Upper lobe of right lung (tissue), 1 donor: Measurements from ENCODE around the gene PRKN. TPM values are rescaled to one million over a fixed set of nuclear protein-coding genes. Genes with fewer than 3 reads are reported as not detected.

Source experiments
- ATAC-seq: fragments of 200-7000 bp; cut with Tn5 transposase; one replicate; pipeline ENCODE4 v1.9.1; 2020; ENCODE audit warnings: mild to moderate bottlenecking, moderate library complexity
- DNase-seq: peaks from one replicate; pipeline ENCODE4 v3.0.0-alpha.2; 2020
- H3K27ac ChIP-seq: fragments of 200-600 bp; one replicate; pipeline ENCODE4 v1.8.0; 2022
- H3K27me3 ChIP-seq: fragments of 200-600 bp; one replicate; pipeline ENCODE4 v1.8.0; 2022; ENCODE audit warnings: mild to moderate bottlenecking
- H3K36me3 ChIP-seq: fragments of 200-600 bp; one replicate; pipeline ENCODE4 v1.8.0; 2022
- H3K4me1 ChIP-seq: fragments of 200-600 bp; one replicate; pipeline ENCODE4 v1.8.0; 2022
- H3K4me3 ChIP-seq: fragments of 200-600 bp; one replicate; pipeline ENCODE4 v1.8.0; 2022; ENCODE audit warnings: mild to moderate bottlenecking
- H3K9me3 ChIP-seq: fragments of 200-600 bp; one replicate; pipeline ENCODE4 v1.8.0; 2022
- CTCF ChIP-seq: fragments of 200-600 bp; IDR thresholded peaks from one replicate; pipeline ENCODE4 v1.8.0; 2022; ENCODE audit warnings: antibody characterized with exemption
- intact Hi-C: fragments of 100-400 bp; cut with DNase I; formaldehyde crosslinking; loops from one replicate; pipeline ENCODE4 v1.11.0; 2022
- total RNA-seq: library from RNA; stranded (reverse); fragmentation: NEBNext Ultra II Directional; extraction: Animal tissue kit (Norgen Biotek cat#: 25700); gene quantifications from one replicate; pipeline ENCODE4 v1.2.1, GENCODE V29; 2021
- donor health status: DM: no; HTN: yes; CAD: no; lungs with severe emphysema.

PRKN gene
- total RNA-seq, 1 donor from 2014 or later = 2.7 TPM

- no peak overlapping the region for H3K27ac ChIP-seq
- intact Hi-C loops = no loop called here
- no peaks in the 10 kb centered on the region for H3K4me1 ChIP-seq
- no peaks in the 10 kb centered on the region for H3K36me3 ChIP-seq
- H3K4me3 ChIP-seq = no peak overlapping the region
- H3K9me3 ChIP-seq = no peaks in the 10 kb centered on the region
- no peak for ATAC-seq
- no peak for TF ChIP-seq CTCF
- no peaks in the 10 kb centered on the region for H3K27me3 ChIP-seq
- DNase-seq = no peak
Observed at GRCh38 chr6:162581988-162582780, 145.4 kb downstream of the PRKN start.

- Histone ChIP-seq H3K27ac (no peak overlapping the region), H3K4me1 (no peaks in the 10 kb centered on the region), H3K36me3 (no peaks in the 10 kb centered on the region), H3K9me3 (no peaks in the 10 kb centered on the region), H3K27me3 (no peaks in the 10 kb centered on the region), H3K4me3 (no peak overlapping the region)
- TF ChIP-seq CTCF = no peak
- DNase-seq (no peak), ATAC-seq (no peak)
- intact Hi-C loops = no loop called here
Observed at GRCh38 chr6:162580619-162581018, 146.9 kb downstream of the PRKN start.

- no peak for TF ChIP-seq CTCF
- ATAC-seq = no peak
- H3K4me1 ChIP-seq = no peaks in the 10 kb centered on the region
- no peaks in the 10 kb centered on the region for H3K27me3 ChIP-seq
- intact Hi-C loops = no loop called here
- H3K36me3 ChIP-seq = no peaks in the 10 kb centered on the region
- no peak overlapping the region for H3K27ac ChIP-seq
- no peak for DNase-seq
- no peak overlapping the region for H3K4me3 ChIP-seq
- no peaks in the 10 kb centered on the region for H3K9me3 ChIP-seq
Observed at GRCh38 chr6:162576016-162576415, 151.6 kb downstream of the PRKN start.

GRCh38 chr6:162572240-162572639, 155.3 kb downstream of the PRKN start:
- intact Hi-C loops = no loop called here
- no peak for DNase-seq

GRCh38 chr6:162568266-162568665, 159.3 kb downstream of the PRKN start:
- ATAC-seq (no peak), DNase-seq (no peak)
- H3K27me3 ChIP-seq = no peaks in the 10 kb centered on the region
- peaks cover 4% of the 10 kb centered on the region for H3K9me3 ChIP-seq
- no peak overlapping the region for H3K4me3 ChIP-seq
- H3K27ac ChIP-seq = no peak overlapping the region
- intact Hi-C loops = no loop called here
- no peak for TF ChIP-seq CTCF
- H3K36me3 ChIP-seq = no peaks in the 10 kb centered on the region
- H3K4me1 ChIP-seq = no peaks in the 10 kb centered on the region

More at GRCh38 chr6:162572240-162572639, 155.3 kb downstream of the PRKN start:
- ATAC-seq = no peak
- Histone ChIP-seq H3K36me3 (no peaks in the 10 kb centered on the region), H3K27ac (no peak overlapping the region), H3K9me3 (no peaks in the 10 kb centered on the region), H3K27me3 (no peaks in the 10 kb centered on the region), H3K4me3 (no peak overlapping the region), H3K4me1 (no peaks in the 10 kb centered on the region)
- no peak for TF ChIP-seq CTCF
